ENCODE results near the gene OR10K2.
"Not testable (repeated sequence)": the region's sequence is repeated elsewhere in the genome, so short reads cannot be mapped to it uniquely, and the experiment has no call there.

OR10K2 gene

DNA sequence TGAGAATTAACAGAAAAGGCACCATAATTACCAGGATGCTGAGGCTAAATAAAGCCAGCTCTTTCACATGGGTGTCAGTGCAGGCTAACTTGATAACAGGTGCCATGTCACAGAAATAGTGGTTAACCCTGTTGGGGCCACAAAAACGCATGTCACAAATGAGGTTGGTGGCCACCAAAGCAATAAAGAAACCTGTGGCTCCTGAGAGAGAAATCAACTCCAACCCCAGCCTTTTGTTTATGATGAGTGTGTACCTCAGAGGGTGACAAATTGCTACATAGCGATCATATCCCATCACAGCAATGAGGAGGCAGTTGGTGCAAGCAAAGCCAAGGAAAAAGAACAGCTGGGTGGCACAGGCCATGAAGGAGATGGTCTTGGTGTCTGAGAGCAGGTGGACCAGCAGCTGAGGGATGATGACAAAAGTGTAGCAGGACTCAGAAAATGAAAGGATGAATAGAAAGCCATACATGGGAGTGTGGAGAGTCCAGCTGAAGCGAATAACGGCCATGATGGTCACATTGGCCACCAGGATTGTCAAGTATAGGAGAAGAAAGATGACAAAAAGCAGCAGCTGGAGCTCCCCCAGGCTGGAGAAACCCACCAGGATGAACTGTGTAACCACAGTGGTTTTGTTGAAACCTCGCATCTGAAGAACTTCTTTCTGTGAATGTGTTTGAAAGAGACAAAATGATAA lies 27.1 kb downstream of the OR10K2 start, which contains the start of gene OR10T2:
TSS of gene OR10T2 (minus strand) at position 649 of the 697 bp plus-strand sequence. CDS start at position 649, 0 bp downstream.
- H3K4me1 Mint-ChIP-seq (ENCODE audit: low read depth): peaks cover 4% of the 10 kb centered on the region
- no peaks in the 10 kb centered on the region for H3K36me3 Mint-ChIP-seq (ENCODE audit: low read depth)
- no peak within 1 kb of the TSS for H3K4me3 Mint-ChIP-seq
- peaks cover 25% of the 10 kb centered on the region for H3K27me3 Mint-ChIP-seq (ENCODE audit: low read depth)
- H3K27ac Mint-ChIP-seq: no peak within 1 kb of the TSS
- H3K9me3 Mint-ChIP-seq: no peaks in the 10 kb centered on the region

DNA sequence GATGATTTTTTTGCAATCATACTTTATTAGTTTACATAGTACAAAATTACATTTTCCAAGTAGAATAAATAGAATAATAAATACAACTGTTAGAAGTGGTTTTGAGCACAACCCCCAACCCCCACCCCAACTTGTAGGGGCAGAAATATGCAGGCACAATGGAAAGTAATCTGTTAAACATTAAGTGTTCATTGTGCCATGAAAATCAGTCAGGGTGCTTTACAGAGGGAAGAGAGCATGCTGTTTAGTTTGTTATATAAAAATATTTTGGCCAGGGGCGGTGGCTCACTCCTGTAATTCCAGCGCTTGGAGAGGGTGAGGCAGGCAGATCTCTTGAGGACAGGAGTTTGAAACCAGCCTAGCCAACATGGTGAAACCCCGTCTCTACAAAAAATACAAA lies 29.4 kb downstream of the OR10K2 start:
- Mint-ChIP-seq H3K27me3 (ENCODE audit: low read depth) (peaks cover 22% of the 10 kb centered on the region), H3K27ac (no peak overlapping the region), H3K9me3 (no peaks in the 10 kb centered on the region)

DNA sequence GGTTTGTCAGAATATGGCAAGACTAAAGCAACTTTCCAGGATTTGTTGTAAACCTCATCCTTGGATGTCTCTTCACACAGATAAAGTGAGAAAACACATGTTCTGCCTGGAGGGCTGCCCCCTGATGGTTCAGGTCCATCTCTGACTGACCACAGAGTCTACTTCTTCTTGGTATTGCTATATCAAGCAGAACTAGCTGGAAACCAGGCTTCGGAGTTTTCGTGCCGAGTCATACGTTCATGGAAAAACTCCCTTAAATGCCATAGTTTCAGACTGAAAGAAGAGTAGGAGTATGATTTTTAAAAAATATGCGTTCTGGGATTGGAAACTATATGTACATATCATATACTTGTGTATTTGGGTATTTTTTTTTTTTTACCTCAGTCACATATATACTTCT lies 32.6 kb downstream of the OR10K2 start:
- H3K4me1 Mint-ChIP-seq (ENCODE audit: low read depth): no peaks in the 10 kb centered on the region

More for the DNA sequence above, 29.4 kb downstream of the OR10K2 start:
- H3K36me3 Mint-ChIP-seq (ENCODE audit: low read depth): no peaks in the 10 kb centered on the region
- peaks cover 4% of the 10 kb centered on the region for H3K4me1 Mint-ChIP-seq (ENCODE audit: low read depth)
- H3K4me3 Mint-ChIP-seq: no peak overlapping the region

DNA sequence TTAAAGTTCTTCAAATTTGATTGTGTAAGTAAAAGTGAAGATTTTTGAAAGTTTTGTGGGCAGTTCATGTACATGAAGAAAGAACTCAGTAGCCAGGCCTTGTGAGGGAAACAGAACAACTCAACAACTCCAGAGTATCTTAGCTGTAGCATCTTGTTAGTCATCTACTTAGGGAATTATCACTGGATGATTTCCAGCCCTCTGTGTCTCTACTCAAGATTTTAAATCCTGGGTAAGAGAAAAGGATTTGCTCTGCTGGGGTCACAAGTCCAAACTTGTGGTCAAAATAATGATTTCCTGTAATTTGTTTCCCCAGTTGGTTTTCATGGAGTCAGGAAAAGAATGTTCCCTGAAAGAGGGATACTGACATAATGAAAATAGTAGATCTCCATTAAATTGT lies 34.9 kb downstream of the OR10K2 start:
- no peak overlapping the region for H3K27ac Mint-ChIP-seq
- H3K9me3 Mint-ChIP-seq: peaks cover 6% of the 10 kb centered on the region
- no peaks in the 10 kb centered on the region for H3K27me3 Mint-ChIP-seq (ENCODE audit: low read depth)
- H3K4me3 Mint-ChIP-seq: no peak overlapping the region
- no peaks in the 10 kb centered on the region for H3K36me3 Mint-ChIP-seq (ENCODE audit: low read depth)
- no peaks in the 10 kb centered on the region for H3K4me1 Mint-ChIP-seq (ENCODE audit: low read depth)

More for the DNA sequence above, 32.6 kb downstream of the OR10K2 start:
- Mint-ChIP-seq H3K27me3 (ENCODE audit: low read depth) (peaks cover 4% of the 10 kb centered on the region), H3K27ac (no peak overlapping the region), H3K36me3 (ENCODE audit: low read depth) (no peaks in the 10 kb centered on the region), H3K9me3 (no peaks in the 10 kb centered on the region), H3K4me3 (no peak overlapping the region)

DNA sequence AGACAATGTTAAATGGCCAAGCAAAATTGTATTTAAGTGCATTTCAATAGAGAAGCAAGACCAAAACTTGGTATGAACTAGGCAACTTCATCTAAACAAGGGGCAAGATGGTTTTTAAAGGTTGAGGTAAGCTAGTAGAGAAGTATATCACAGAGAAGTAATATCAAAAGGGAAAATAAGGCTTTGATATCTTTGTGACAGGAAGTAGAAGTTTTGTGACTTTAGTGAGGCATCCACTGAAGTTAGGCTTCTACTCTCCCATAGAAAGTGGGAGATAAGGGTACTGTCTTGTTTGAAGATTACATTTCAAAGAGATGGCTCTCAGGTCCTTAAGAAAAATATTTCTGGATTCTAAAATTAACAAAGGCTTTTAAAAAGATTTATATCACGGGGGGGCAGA lies 35.7 kb downstream of the OR10K2 start:
- Mint-ChIP-seq H3K4me1 (ENCODE audit: low read depth) (no peaks in the 10 kb centered on the region), H3K4me3 (no peak overlapping the region), H3K27ac (no peak overlapping the region), H3K9me3 (peaks cover 6% of the 10 kb centered on the region), H3K27me3 (ENCODE audit: low read depth) (no peaks in the 10 kb centered on the region), H3K36me3 (ENCODE audit: low read depth) (no peaks in the 10 kb centered on the region)

DNA sequence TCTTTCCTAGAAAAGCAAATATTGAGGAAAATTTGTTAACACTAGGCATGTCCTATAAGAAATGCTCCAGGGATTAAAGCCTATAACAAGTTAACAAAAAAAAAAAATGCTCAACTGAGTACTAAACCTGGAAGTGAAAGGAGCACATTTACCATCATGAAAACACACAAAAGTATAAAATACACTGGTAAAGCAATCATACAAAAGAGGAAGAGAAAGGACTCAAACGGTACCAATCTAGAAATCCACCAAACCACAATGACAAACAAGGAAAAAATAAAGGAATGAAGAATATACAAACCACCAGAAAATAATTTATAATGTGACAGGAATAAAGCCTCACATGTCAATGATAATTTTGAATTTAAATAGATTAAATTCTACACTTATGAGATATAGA lies 51.2 kb downstream of the OR10K2 start:
- Mint-ChIP-seq H3K9me3 (peaks cover 4% of the 10 kb centered on the region), H3K27ac (no peak overlapping the region), H3K27me3 (ENCODE audit: low read depth) (peaks cover 4% of the 10 kb centered on the region), H3K4me3 (no peak overlapping the region), H3K4me1 (ENCODE audit: low read depth) (no peaks in the 10 kb centered on the region), H3K36me3 (ENCODE audit: low read depth) (no peaks in the 10 kb centered on the region)

DNA sequence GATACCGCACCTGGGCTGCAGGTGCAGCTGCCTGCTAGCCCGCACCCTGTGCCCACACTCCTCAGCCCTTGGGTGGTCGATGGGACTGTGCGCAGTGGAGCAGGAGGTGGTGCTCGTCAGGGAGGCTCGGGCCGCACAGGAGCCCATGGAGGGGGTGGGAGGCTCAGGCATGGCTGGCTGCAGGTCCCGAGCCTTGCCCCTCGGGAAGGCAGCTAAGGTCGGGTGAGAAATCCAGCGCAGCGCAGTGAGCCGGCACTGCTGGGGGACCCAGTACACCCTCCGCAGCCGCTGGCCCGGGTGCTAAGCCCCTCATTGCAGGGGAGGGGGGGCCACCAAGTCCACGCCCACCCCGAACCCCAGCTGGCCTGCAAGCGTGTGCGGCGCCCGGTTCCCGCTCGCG lies 51.9 kb downstream of the OR10K2 start:
- not testable (repeated sequence) for H3K27me3 Mint-ChIP-seq (ENCODE audit: low read depth); H3K4me3 Mint-ChIP-seq; H3K36me3 Mint-ChIP-seq (ENCODE audit: low read depth); H3K4me1 Mint-ChIP-seq (ENCODE audit: low read depth); H3K9me3 Mint-ChIP-seq; H3K27ac Mint-ChIP-seq

DNA sequence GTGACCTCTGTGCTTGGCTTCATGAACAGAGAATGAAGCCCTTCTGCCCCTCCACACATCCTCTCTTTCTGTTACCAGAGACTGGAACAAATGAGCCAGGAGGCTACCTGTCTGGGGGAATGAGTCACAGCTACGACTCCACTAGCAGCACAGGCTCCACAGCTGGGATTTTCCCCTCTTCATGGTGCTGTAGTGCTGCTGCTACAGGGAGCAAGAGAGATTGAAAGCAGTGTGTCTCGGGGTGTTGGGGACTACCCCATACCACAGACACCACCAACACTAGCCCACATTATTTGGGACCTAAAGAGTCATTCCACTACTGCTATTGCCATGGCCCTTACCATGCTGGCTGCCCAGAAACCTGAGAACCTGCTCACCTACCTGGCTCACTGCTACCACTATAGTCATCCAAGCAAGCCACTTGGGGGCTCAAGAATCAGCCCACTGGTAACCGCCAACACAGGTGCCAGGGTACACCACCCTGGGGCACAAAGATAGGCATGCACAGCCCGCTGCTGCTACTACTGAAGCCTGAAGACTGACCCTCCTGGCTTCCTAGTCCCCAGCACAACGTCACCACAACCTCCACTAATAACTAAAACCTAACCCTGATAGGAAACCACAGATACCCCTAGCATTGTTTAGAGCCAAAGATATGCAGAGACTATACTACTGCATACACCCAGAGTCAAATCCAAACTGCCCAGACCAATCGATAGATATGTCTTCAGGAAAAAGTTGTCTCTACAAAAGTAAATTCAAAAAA lies 54.7 kb downstream of the OR10K2 start:
- Mint-ChIP-seq H3K4me1 (ENCODE audit: low read depth) (no peaks in the 10 kb centered on the region), H3K9me3 (peaks cover 5% of the 10 kb centered on the region), H3K27me3 (ENCODE audit: low read depth) (no peaks in the 10 kb centered on the region), H3K36me3 (ENCODE audit: low read depth) (no peaks in the 10 kb centered on the region), H3K4me3 (no peak overlapping the region), H3K27ac (no peak overlapping the region)

Data from T-helper 1 cell treated with Interleukin-12 subunit alpha and Interleukin-12 subunit beta and Interleukin-4 antibody, amounts not matched to agents 30 μg/mL and 1 μg/mL, for 36 hours (primary cell).